Suprapubic skin (tissue), 4 donors: ENCODE measurements around the gene LDLRAD4.

Experiments
- CTCF ChIP-seq, 2 donors: fragments of 200-600 bp in 1 of 2; fragments of 450-650 bp in 1 of 2; sonication (generic) in 1 of 2; IDR thresholded peaks; one replicate each; pipeline ENCODE4 v1.5.1; 2016 to 2019; ENCODE audit warnings: antibody characterized with exemption in 2 of 2, mild to moderate bottlenecking in 1 of 2, moderate library complexity in 1 of 2
- EP300 ChIP-seq: sonication (generic); formaldehyde crosslinking; IDR thresholded peaks from one replicate; pipeline ENCODE4 v1.6.1; 2017; ENCODE audit warnings: antibody characterized with exemption
- POLR2A ChIP-seq, 2 donors: fragments of 450-650 bp; IDR thresholded peaks; one replicate each; pipeline ENCODE4 v1.6.1; 2017; ENCODE audit warnings: antibody characterized with exemption in 2 of 2, mild to moderate bottlenecking in 2 of 2, moderate library complexity in 2 of 2
- POLR2AphosphoS5 ChIP-seq, 3 donors: sonication (generic); formaldehyde crosslinking; IDR thresholded peaks; one replicate each; pipeline ENCODE4 v1.6.1; 2017; ENCODE audit warnings: antibody characterized with exemption in 3 of 3

DNA sequence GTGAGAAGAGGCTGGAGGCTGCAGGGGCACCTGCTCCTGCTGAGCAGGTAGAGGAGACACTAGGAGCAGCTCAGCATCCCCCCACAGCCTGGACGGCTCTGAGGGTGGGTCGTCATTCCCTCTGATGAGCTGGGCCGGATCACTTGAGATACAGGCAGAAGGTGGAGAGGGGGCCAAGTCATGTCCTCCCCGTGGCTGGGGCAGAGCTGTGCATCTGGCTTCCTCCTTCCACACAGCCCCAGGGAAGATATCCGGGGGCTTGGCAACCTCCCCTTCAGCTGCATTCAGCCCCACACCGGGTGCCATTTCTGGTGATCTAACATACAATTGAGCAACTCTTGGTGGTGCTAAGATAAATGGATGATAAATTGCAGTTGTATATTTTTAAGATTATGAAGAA, 236.9 kb downstream of the LDLRAD4 start:
- no peak for TF ChIP-seq CTCF (IDR thresholded peaks at IDR 0.05)
- TF ChIP-seq POLR2A (IDR thresholded peaks at IDR 0.05): no peak
- no peak for TF ChIP-seq POLR2AphosphoS5 (IDR thresholded peaks at IDR 0.05)
- no peak for TF ChIP-seq EP300
